Body of pancreas (tissue), 4 donors: ENCODE measurements around the gene ROBO2.

Experiments
- POLR2A ChIP-seq, 3 donors: fragments of 450-650 bp; IDR thresholded peaks; one replicate each; pipeline ENCODE4 v1.6.1; 2016; ENCODE audit warnings: antibody characterized with exemption in 3 of 3, mild to moderate bottlenecking in 2 of 3
- TF ChIP-seq, protein P1 (sequence below), 7 experiments: fragments of 450-650 bp in 4 of 7; fragments of 200-600 bp in 3 of 7; sonication (generic) in 3 of 7; IDR thresholded peaks; one replicate each; pipeline ENCODE4 v1.5.1; 2016 to 2019; ENCODE audit warnings: antibody characterized with exemption in 7 of 7

DNA sequence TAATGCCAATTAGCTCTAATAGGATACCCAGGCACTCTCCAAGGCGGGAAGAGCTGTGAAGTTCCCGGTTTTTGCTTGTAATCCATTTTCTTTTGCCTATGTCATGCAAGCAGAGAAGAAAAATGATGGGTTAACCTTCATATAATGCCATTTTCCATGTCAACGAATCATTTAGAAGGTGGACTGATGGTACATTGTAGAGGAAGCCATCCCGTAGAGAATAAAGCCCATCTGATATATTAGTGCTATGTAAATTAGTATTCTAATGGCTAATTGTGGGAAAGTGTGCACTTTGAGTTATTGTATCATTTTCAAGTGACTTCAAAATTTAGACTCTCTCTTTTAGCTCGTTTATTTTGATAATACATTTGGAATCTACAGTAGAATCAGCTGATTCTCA, 509.1 kb downstream of the ROBO2 start:
- TF ChIP-seq, protein P1, sequence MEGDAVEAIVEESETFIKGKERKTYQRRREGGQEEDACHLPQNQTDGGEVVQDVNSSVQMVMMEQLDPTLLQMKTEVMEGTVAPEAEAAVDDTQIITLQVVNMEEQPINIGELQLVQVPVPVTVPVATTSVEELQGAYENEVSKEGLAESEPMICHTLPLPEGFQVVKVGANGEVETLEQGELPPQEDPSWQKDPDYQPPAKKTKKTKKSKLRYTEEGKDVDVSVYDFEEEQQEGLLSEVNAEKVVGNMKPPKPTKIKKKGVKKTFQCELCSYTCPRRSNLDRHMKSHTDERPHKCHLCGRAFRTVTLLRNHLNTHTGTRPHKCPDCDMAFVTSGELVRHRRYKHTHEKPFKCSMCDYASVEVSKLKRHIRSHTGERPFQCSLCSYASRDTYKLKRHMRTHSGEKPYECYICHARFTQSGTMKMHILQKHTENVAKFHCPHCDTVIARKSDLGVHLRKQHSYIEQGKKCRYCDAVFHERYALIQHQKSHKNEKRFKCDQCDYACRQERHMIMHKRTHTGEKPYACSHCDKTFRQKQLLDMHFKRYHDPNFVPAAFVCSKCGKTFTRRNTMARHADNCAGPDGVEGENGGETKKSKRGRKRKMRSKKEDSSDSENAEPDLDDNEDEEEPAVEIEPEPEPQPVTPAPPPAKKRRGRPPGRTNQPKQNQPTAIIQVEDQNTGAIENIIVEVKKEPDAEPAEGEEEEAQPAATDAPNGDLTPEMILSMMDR (IDR thresholded peaks at IDR 0.05) = no peak
- TF ChIP-seq POLR2A (IDR thresholded peaks at IDR 0.05) = no peak
